ENCODE results near the gene DNASE1L1. TPM values are rescaled to one million over a fixed set of nuclear protein-coding genes. Genes with fewer than 3 reads are reported as not detected.
"Not testable (repeated sequence)": the region's sequence is repeated elsewhere in the genome, so short reads cannot be mapped to it uniquely, and the experiment has no call there.

DNASE1L1 gene
- total RNA-seq, 4 donors from 2014 or later = 40.7 to 92.9 (median 61.6) TPM

- Histone ChIP-seq H3K4me1 (peaks cover 9% of the 10 kb centered on the region in 2 donors), H3K36me3 (peaks cover 19 to 25% of the 10 kb centered on the region in 2 donors), H3K27me3 (no peaks in the 10 kb centered on the region), H3K4me3 (replicated peaks in 1 of 3) (peak overlapping the region; percentile 47 to 58 (median 51)), H3K27ac (peak overlapping the region; percentile 94 to 100 (median 97)), H3K9me3 (no peaks in the 10 kb centered on the region)
- intact Hi-C loops (cut with DNase I) = no loop called here
- 2 to 3% methylated on average over 17 to 41 of the region's 49 CpGs for WGBS, 2 donors
- DNase-seq = peak; percentile 86 to 91
- TF ChIP-seq CTCF (IDR thresholded peaks at IDR 0.05) = peak; percentile 65 to 82 (median 70)
- TF ChIP-seq POLR2A (IDR thresholded peaks at IDR 0.05) = no peak
These were observed 10.2 kb downstream of the DNASE1L1 start for GRCh38 chrX:154398668-154399526.

- WGBS, 2 donors = 0 to 2% methylated on average over 7 to 26 of the region's 69 CpGs
- Histone ChIP-seq H3K27ac (peak within 1 kb of the TSS; percentile 94 to 100 (median 97)), H3K4me1 (peaks cover 9% of the 10 kb centered on the region in 2 donors), H3K36me3 (peaks cover 19 to 25% of the 10 kb centered on the region in 2 donors), H3K9me3 (no peaks in the 10 kb centered on the region), H3K4me3 (replicated peaks in 1 of 3) (peak within 1 kb of the TSS; percentile 47 to 58 (median 51)), H3K27me3 (no peaks in the 10 kb centered on the region)
- intact Hi-C loops (cut with DNase I) = no loop called here
- peak; percentile 93 for DNase-seq
- no peak for TF ChIP-seq CTCF (IDR thresholded peaks at IDR 0.05)
- TF ChIP-seq POLR2A (IDR thresholded peaks at IDR 0.05) = peak; percentile 64 to 93
These were observed 11.0 kb downstream of the DNASE1L1 start, which contains the start of gene RPL10 for GRCh38 chrX:154397888-154398667. TSS of gene RPL10 (plus strand) at chrX:154398377. CDS start at chrX:154398520, 143 bp downstream.

- intact Hi-C loops (cut with DNase I) = no loop called here
- Histone ChIP-seq H3K27ac (peak overlapping the region; percentile 94 to 100 (median 97)), H3K36me3 (peaks cover 19 to 25% of the 10 kb centered on the region in 2 donors), H3K4me1 (peaks cover 9% of the 10 kb centered on the region in 2 donors), H3K27me3 (no peaks in the 10 kb centered on the region), H3K4me3 (replicated peaks in 1 of 3) (peak overlapping the region in 2 of 3 donors; percentile 39 to 42), H3K9me3 (no peaks in the 10 kb centered on the region)
- TF ChIP-seq POLR2A (IDR thresholded peaks at IDR 0.05) = peak; percentile 3 to 52
- TF ChIP-seq CTCF (IDR thresholded peaks at IDR 0.05) = no peak
- 3 to 6% methylated on average over 12 to 13 of the region's 53 CpGs for WGBS, 2 donors
- peak; percentile 78 for DNase-seq
These were observed 11.8 kb downstream of the DNASE1L1 start for GRCh38 chrX:154396973-154397887.

GRCh38 chrX:154396363-154396762 is 12.7 kb downstream of the DNASE1L1 start:
- peak; percentile 27 to 36 for DNase-seq
- intact Hi-C loops (cut with DNase I) = not testable (repeated sequence)

GRCh38 chrX:154389812-154390747 is 19.0 kb downstream of the DNASE1L1 start:
- H3K36me3 ChIP-seq; H3K4me3 ChIP-seq (replicated peaks in 1 of 3); DNase-seq; H3K9me3 ChIP-seq; H3K4me1 ChIP-seq; H3K27ac ChIP-seq; H3K27me3 ChIP-seq; intact Hi-C loops (cut with DNase I): not testable (repeated sequence)
- whole genome bisulfite sequencing, 2 donors = no CpG with 5 or more reads among the region's 121 CpGs

More at GRCh38 chrX:154396363-154396762, 12.7 kb downstream of the DNASE1L1 start:
- H3K27me3 ChIP-seq; H3K9me3 ChIP-seq; H3K4me1 ChIP-seq; H3K4me3 ChIP-seq (replicated peaks in 1 of 3): not testable (repeated sequence)
- WGBS, 2 donors = 70 to 84% methylated on average over 14 to 15 of the region's 17 CpGs
- H3K27ac ChIP-seq = peak overlapping the region in 2 of 3 donors; percentile 94 to 97
- H3K36me3 ChIP-seq = peaks cover 19 to 24% of the 10 kb centered on the region in 2 donors

- H3K36me3 ChIP-seq; H3K4me1 ChIP-seq; H3K27ac ChIP-seq; intact Hi-C loops (cut with DNase I); H3K4me3 ChIP-seq (replicated peaks in 1 of 3); H3K9me3 ChIP-seq; DNase-seq; H3K27me3 ChIP-seq: not testable (repeated sequence)
- no CpG with 5 or more reads among the region's 16 CpGs for WGBS, 2 donors
These were observed 20.4 kb downstream of the DNASE1L1 start for GRCh38 chrX:154388649-154389048.

GRCh38 chrX:154388094-154388493 is 21.0 kb downstream of the DNASE1L1 start:
- H3K27me3 ChIP-seq; H3K27ac ChIP-seq; H3K4me1 ChIP-seq; intact Hi-C loops (cut with DNase I); H3K4me3 ChIP-seq (replicated peaks in 1 of 3); DNase-seq; H3K9me3 ChIP-seq; H3K36me3 ChIP-seq: not testable (repeated sequence)
- no CpG with 5 or more reads among the region's 20 CpGs for WGBS, 2 donors

Data from thyroid gland (tissue), 4 donors.